HG03095 (cell line): ENCODE measurements around the gene DLGAP4.

Experiments
- ATAC-seq: cut with Tn5 transposase; IDR thresholded peaks from one replicate; pipeline ENCODE4 v1.9.1; 2021; ENCODE audit warnings: moderate library complexity; ENCODE audit not compliant: unreplicated experiment

Gene DLGAP4

DNA sequence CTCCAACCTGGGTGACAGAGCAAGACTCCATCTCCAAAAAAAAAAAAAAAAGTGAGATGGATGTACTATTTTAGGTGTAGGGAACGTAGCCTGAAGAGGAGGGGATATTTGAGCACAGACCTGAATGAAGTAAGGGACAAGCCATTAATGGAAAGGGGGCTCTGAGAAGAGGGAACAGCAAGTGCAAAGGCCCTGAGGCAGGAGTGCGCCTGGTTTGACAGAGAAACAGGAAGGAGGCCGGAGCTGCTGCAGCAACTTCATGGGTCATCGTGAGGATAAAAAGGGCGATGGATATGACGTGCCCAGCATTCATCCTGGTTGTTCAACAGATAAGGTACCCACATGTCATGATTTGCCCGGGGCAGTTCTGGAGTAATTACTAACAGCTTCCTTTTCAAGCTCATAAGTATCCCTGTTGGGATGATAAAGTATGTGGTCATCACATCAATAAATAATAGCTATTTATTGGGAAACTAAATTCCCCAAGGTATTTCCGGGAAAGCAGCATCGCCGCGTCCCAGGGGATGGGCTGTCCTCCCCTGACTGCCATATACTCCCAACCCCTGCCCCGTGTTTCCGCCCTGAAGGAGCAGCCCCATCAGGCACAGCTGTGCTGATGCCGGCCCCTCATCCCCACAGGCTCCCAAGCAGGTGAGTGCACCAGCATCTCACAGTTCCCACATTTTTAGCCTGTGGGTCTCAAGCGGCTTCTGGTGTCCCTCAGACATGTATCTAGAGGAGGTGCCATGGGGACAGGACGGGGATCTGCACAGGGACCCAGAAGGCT, 43.4 kb downstream of the DLGAP4 start:
- no peak for ATAC-seq

GRCh38 chr20:36350439-36350838, 44.3 kb downstream of the DLGAP4 start:
- no peak for ATAC-seq

DNA sequence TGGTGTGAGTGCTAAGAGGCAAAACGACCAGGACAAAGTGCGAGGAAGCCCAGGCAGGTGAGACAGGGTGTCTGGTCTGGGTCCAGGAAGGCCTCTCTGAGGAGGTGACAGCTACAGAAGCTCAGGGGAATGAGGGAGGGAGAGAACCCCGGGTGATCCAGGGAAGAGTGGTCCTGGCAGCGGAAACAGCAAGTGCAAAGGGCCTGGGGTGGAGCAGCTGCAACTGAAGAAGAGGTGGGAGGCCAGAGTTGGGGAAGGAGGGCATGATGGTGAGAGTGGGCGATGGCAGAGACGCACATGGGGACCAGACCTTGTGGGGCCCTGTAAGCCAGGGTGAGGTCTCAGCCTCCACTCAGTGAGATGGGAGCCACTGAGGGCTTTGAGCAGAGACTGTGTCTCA, 45.8 kb downstream of the DLGAP4 start:
- no peak for ATAC-seq

GRCh38 chr20:36352843-36353553, 46.9 kb downstream of the DLGAP4 start:
- ATAC-seq = no peak

GRCh38 chr20:36353740-36354139, 47.6 kb downstream of the DLGAP4 start:
- ATAC-seq = no peak

GRCh38 chr20:36355469-36356171, 49.5 kb downstream of the DLGAP4 start:
- ATAC-seq = no peak

DNA sequence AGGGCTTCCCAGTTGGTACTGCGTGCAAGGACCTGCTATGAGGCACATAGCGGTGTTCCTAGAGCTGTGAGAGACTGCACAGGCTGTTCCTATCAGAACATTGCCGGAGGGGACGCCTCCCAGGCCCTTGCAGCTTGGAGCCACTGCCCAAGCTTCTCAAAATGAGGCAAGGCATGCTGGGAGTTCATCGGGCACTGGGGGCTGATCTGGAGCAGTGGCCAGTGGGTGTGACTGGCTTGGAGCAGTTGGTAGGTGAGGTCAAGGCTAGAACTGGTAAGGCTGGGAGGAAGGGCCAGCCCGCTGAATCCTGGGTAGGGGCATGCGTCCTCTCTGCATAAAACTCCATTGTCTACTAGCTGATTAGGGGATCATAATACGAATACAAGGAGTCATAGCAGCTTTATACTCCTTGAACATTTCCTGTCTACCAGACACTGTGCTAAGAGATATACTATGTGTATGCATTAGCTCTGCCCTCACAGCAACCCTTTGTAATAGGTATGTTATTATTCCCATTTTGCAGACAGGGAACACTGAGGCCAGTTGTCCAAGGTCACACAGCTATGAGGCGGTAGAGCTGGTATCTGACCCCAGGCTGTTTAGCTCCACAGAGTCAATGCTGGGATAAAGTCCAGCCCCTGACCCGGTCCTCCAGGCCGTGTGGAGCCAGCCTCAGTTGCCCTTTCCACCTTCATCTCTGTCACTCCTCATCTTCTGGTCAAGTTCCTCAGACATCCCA, 53.7 kb downstream of the DLGAP4 start:
- ATAC-seq = no peak

- ATAC-seq = no peak
Observed at GRCh38 chr20:36360429-36360828, 54.3 kb downstream of the DLGAP4 start.

DNA sequence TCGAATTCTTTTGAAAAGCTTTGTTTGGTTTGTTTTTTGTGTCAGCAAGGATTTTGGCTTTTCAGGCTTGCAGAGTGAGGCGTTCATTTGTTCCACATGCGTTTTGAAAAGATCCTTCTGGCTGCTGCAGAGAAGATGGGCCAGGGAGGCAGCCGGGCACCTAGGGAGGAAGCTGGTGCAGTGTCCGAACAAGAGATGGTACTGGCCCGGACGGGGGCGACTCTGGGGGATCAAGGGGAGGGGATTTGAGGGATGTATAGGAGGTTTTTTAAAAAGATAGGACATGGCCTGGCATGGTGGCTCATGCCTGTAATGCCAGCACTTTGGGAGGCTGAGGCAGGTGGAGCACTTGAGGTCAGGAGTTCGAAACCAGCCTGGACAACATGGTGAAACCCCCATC, 55.3 kb downstream of the DLGAP4 start:
- no peak for ATAC-seq

DNA sequence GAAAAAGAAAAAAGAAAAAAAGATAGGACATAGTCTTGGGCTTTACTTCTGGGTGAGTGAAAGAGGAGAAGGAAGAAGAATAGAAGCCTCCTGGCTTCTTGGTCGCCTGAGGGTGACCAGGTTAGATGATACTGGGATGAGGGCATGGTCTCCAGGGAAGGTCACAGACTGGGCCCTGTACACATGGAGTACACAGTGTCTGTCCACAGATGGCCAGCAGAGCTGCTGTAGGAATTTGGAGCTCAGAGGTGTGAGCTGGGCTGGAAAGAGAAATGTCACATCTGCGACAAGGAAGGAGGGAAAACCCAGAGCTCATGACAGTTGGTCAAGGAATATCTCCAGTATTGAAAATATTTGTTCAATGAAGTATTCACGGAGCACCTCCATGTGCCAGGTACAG, 56.1 kb downstream of the DLGAP4 start:
- no peak for ATAC-seq

DNA sequence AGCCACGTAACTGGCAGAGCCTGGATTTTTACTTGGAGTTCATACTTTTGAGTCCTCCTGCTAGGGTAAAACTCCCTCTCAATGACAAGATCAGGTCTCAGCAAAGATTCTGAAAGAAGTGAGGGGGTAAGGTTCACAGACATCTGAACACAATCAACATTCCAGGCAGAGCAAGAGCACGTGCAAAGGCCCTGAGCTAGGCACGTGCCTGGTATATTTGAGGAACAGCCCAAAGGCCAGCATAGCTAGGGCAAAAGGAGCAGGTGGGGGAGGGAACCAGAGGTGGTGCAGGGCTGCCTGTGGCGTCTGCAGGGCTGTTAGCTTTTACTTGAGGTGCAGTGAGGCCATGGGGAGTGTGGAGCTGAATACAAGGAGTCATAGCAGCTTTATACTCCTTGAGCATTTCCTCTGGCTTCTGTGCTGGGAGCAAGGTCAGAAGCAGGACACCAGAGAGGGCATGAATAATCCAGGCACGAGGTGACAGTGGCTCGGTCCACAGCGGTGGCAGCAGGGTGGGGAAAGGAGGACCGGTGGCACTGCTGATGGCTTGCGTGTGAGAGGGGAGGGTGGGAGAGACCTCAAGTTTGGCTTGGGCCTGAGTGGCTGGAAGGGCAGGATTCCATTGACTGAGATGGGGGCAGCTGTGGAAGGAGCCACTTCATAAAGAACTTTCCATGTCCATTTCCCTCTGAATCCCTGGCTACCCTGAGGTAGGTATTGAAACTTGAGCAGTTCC, 57.0 kb downstream of the DLGAP4 start:
- no peak for ATAC-seq

DNA sequence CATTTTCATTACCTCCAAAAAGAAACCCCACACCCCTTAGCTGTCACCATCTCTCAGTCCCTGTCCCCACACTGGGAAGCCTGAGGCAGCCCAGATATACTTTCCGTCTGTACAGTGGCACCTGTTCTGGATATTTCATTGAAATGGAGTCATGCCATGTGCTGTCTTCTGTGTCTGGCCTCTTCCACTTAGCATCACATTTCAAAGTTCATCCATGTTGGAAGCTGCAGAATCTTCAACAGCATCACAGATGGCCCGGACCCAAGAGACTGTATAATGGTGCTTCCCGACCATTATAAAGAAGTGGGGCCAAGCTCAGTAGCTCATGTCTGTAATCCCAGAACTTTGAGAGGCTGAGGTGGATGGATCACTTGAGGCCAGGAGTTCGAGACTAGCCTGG, 58.4 kb downstream of the DLGAP4 start:
- ATAC-seq = no peak

GRCh38 chr20:36366623-36367369, 60.7 kb downstream of the DLGAP4 start:
- ATAC-seq = no peak

DNA sequence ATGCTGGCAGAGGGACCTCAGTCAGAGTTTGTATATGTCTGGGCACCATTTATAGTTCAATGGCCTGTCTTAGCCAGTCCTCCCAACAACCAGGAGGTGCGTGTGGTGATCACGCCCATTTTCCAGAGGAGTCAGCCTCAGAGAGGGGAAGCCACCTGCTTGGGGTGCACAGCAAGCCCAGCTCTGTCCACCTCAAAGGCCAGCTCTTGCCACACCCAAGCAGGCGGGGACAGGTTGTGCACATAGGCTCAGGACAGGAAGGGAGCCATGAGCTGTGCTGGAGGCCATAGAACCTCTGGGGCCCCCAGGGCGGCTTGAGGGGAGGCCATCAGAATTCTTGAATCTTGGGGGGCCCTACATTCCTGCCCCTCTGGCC, 61.2 kb downstream of the DLGAP4 start:
- no peak for ATAC-seq

GRCh38 chr20:36367907-36368799, 62.0 kb downstream of the DLGAP4 start:
- no peak for ATAC-seq

DNA sequence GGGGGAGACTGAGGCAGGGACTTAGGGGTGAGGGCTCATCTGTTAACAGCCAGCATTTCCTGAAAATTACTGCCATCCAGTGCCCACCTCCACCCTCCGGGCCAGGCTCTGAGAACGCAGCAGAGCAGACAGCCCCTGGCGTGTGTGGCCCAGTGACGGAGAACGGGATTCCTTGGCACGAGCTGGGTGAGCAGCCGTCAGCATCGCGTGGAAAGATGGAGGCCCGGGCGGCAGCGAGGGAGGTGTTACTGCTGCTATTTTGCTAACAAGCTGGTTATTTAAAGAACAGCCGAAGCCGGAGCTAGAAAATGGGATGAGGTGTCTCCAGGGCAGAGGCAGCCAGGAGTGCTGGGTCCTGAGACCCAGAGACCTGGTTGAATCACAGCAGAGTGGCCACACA, 62.7 kb downstream of the DLGAP4 start:
- ATAC-seq = no peak

DNA sequence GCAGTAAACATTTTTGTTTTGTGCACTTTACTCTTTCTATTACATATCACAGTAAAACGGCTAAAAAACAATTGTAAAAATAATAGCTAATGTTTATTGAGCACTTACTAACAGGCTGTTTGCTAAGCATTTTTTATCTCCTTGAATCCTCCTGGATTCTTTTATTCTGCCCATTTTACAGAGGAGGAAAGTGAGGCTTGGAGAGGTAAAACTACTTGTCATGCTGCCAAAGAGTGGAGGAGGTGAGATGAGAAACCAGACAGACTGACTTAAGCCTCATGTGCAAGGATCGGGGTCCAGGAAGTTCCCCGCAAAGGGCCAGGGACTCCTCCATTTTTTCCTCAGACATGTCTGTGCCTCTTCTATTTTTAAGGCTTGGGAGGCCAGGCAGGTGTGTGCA, 63.6 kb downstream of the DLGAP4 start:
- ATAC-seq = no peak

DNA sequence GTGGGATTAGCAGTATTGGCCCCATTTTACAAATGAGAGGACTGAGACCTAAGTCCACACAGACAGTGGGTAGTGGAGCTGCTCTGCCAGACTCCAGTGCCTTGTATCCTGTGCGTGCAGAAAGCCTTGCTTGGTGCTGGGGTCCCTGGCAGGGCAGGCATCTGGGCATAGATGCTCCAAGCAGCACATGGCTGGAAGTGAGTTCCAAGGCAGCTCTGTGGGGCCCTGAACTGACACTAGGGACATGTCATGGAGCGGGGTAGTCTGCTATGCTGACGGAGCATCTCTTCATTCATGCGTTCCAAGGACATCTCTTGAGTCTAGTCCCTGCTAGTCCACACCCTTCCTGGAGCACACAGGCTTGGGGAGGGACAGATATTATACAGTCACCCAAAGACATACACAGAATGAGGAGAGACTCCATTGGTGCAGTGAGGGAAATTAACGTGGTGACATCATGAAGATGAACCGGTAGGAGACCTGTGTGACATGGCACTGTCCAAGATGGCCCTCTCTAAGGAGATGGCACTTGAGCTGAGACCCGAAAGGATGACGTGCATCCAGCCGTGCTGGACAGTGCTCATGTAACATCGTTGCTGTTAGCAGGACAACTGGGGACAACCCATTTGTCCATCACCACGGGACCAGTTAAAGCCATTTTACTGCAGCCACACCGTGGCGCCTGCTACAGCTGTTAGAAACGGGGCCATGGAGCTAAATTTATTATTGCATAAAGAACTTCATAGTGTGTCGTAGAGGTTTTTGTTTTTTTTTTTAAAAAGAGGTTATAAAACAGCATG, 65.1 kb downstream of the DLGAP4 start:
- ATAC-seq = no peak
